Neural cell (in vitro differentiated cells): ENCODE results near the gene SETD9. TPM values are rescaled to one million over a fixed set of nuclear protein-coding genes. Genes with fewer than 3 reads are reported as not detected.

Experiments used
- H2AFZ ChIP-seq: fragments of 200-600, 300-800 bp; sonication (generic), shearing (Covaris generic); 2 replicates; pipeline ENCODE4 v1.6.0; 2014; ENCODE audit warnings: low read depth, mild to moderate bottlenecking, antibody characterized with exemption, low read length, moderate library complexity
- H3F3A ChIP-seq: fragments of 200-600 bp; shearing (Covaris generic); 2 replicates; pipeline ENCODE4 v1.6.1; 2016; ENCODE audit warnings: mild to moderate bottlenecking, moderate library complexity, mixed read lengths, antibody characterized with exemption, low read length; ENCODE audit not compliant: insufficient read depth, poor library complexity, severe bottlenecking
- H3K27ac ChIP-seq: fragments of 200-600, 300-800 bp; sonication (generic), shearing (Covaris generic); 2 replicates; pipeline ENCODE4 v1.5.1; 2014; ENCODE audit warnings: mild to moderate bottlenecking, low read length, moderate library complexity
- H3K27me3 ChIP-seq: fragments of 300-800, 200-600 bp; sonication (generic), shearing (Covaris generic); 2 replicates; pipeline ENCODE4 v1.6.0; 2014; ENCODE audit warnings: mild to moderate bottlenecking, low read depth, low read length, moderate library complexity; ENCODE audit not compliant: insufficient read depth
- H3K36me3 ChIP-seq: fragments of 300-800, 200-600 bp; sonication (generic), shearing (Covaris generic); 2 replicates; pipeline ENCODE4 v1.5.1; 2014; ENCODE audit warnings: mild to moderate bottlenecking, antibody characterized with exemption, low read length, moderate library complexity; ENCODE audit not compliant: insufficient read depth
- H3K4me2 ChIP-seq: fragments of 300-800, 200-600 bp; sonication (generic), shearing (Covaris generic); 2 replicates; pipeline ENCODE4 v1.6.0; 2014; ENCODE audit warnings: mild to moderate bottlenecking, low read length
- H3K4me3 ChIP-seq: fragments of 300-800, 200-600 bp; sonication (generic), shearing (Covaris generic); 2 replicates; pipeline ENCODE4 v1.5.1; 2014; ENCODE audit warnings: mild to moderate bottlenecking, low read length, moderate library complexity
- H3K79me2 ChIP-seq: fragments of 200-600 bp; shearing (Covaris generic); replicated peaks from 2 replicates; pipeline ENCODE4 v1.6.0; 2014; ENCODE audit warnings: mild to moderate bottlenecking, low read length, moderate library complexity; ENCODE audit not compliant: insufficient read depth
- H3K9ac ChIP-seq: fragments of 300-800, 200-600 bp; sonication (generic), shearing (Covaris generic); 2 replicates; pipeline ENCODE4 v1.6.1; 2016; ENCODE audit warnings: mild to moderate bottlenecking, low read length, mixed read lengths
- H3K9me2 ChIP-seq: fragments of 200-600 bp; shearing (Covaris generic); 2 replicates; pipeline ENCODE4 v1.6.1; 2016; ENCODE audit warnings: mild to moderate bottlenecking, low read length, mixed read lengths; ENCODE audit not compliant: insufficient read depth
- H3K9me3 ChIP-seq: fragments of 200-600, 300-800 bp; sonication (generic), shearing (Covaris generic); 2 replicates; pipeline ENCODE4 v1.6.1; 2016; ENCODE audit warnings: mild to moderate bottlenecking, mixed run types, low read length, moderate library complexity, mixed read lengths
- H4K20me1 ChIP-seq: fragments of 200-600 bp; shearing (Covaris generic); 2 replicates; pipeline ENCODE4 v1.6.1; 2016; ENCODE audit warnings: mild to moderate bottlenecking, mixed run types; ENCODE audit not compliant: insufficient read depth
- EP300 ChIP-seq: fragments of 450-650 bp; conservative IDR thresholded peaks from 2 replicates; pipeline ENCODE4 v1.6.1; 2014; ENCODE audit warnings: antibody characterized with exemption, mild to moderate bottlenecking, moderate library complexity; ENCODE audit not compliant: poor library complexity, severe bottlenecking
- EZH2 ChIP-seq: fragments of 200-600, 300-800 bp; shearing (Covaris generic), sonication (generic); IDR thresholded peaks from 2 replicates; pipeline ENCODE4 v1.6.1; 2014; ENCODE audit warnings: antibody characterized with exemption, low read length, borderline replicate concordance, mild to moderate bottlenecking; ENCODE audit not compliant: insufficient read depth, poor library complexity, severe bottlenecking
- MXI1 ChIP-seq: fragments of 450-650 bp; conservative IDR thresholded peaks from 2 replicates; pipeline ENCODE4 v1.6.1; 2014; ENCODE audit warnings: antibody characterized with exemption, mild to moderate bottlenecking; ENCODE audit not compliant: poor library complexity, severe bottlenecking
- POLR2AphosphoS5 ChIP-seq: IDR thresholded peaks from 2 replicates; pipeline ENCODE4 v1.6.1; 2012
- RAD21 ChIP-seq: fragments of 450-650 bp; conservative IDR thresholded peaks from 2 replicates; pipeline ENCODE4 v1.6.1; 2014; ENCODE audit warnings: antibody characterized with exemption, mild to moderate bottlenecking, moderate library complexity
- SMC3 ChIP-seq: fragments of 450-650 bp; conservative IDR thresholded peaks from 2 replicates; pipeline ENCODE4 v1.6.1; 2014; ENCODE audit warnings: antibody characterized with exemption, mild to moderate bottlenecking, moderate library complexity; ENCODE audit not compliant: poor library complexity
- TAF1 ChIP-seq: IDR thresholded peaks from 2 replicates; pipeline ENCODE4 v1.6.1; 2012; ENCODE audit warnings: low read depth
- polyA plus RNA-seq: library from polyadenylated mRNA; depleted of rRNA; stranded (reverse); fragments of >200 nt; gene quantifications from 2 replicates; pipeline ENCODE4 v1.2.3, GENCODE V29; 2014
- TF ChIP-seq, protein P1 (sequence below): fragments of 450-650 bp; IDR thresholded peaks from 2 replicates; pipeline ENCODE4 v1.5.1; 2014; ENCODE audit warnings: antibody characterized with exemption, mild to moderate bottlenecking, moderate library complexity; ENCODE audit not compliant: poor library complexity, severe bottlenecking
- TF ChIP-seq, protein P2 (sequence below): IDR thresholded peaks from 2 replicates; pipeline ENCODE4 v1.6.1; 2012; ENCODE audit warnings: borderline replicate concordance

Gene SETD9
- polyA plus RNA-seq, 1 donor from 2014 or later: 11.4 TPM

DNA sequence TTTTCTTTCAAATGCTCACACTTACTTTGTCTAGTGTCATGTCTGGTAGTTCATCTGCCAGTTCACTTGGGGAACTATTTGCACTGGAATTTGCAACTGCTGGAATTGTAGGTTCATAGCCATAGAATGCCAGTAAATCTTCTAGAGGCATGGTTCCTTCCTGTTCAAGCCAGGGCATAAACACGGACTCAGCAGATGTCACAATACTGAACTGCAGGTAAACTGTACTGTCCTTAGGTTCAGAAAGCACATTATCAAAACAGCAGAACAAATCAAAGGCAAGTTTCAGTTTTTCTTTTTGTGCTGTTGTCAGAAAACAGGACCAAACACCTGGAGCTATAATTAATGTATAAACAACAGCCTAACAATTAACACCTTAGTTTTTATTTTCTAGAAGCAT lies 29.5 kb downstream of the SETD9 start:
- Histone ChIP-seq H3K27me3 (no peaks in the 10 kb centered on the region), H3K9me2 (no peaks in the 10 kb centered on the region), H3K9ac (no peak overlapping the region), H3K4me2 (no peak overlapping the region), H3K79me2 (no peaks in the 10 kb centered on the region), H3K9me3 (no peaks in the 10 kb centered on the region), H3K36me3 (peaks cover 7% of the 10 kb centered on the region), H3K27ac (no peak overlapping the region), H2AFZ (no peak overlapping the region), H4K20me1 (no peaks in the 10 kb centered on the region), H3F3A (no peaks in the 10 kb centered on the region), H3K4me3 (no peak overlapping the region)
- TF ChIP-seq POLR2AphosphoS5: no peak
- TF ChIP-seq MXI1: no peak
- TF ChIP-seq EZH2: no peak
- TF ChIP-seq, protein P1, sequence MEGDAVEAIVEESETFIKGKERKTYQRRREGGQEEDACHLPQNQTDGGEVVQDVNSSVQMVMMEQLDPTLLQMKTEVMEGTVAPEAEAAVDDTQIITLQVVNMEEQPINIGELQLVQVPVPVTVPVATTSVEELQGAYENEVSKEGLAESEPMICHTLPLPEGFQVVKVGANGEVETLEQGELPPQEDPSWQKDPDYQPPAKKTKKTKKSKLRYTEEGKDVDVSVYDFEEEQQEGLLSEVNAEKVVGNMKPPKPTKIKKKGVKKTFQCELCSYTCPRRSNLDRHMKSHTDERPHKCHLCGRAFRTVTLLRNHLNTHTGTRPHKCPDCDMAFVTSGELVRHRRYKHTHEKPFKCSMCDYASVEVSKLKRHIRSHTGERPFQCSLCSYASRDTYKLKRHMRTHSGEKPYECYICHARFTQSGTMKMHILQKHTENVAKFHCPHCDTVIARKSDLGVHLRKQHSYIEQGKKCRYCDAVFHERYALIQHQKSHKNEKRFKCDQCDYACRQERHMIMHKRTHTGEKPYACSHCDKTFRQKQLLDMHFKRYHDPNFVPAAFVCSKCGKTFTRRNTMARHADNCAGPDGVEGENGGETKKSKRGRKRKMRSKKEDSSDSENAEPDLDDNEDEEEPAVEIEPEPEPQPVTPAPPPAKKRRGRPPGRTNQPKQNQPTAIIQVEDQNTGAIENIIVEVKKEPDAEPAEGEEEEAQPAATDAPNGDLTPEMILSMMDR: no peak
- TF ChIP-seq TAF1: no peak
- TF ChIP-seq EP300: no peak
- TF ChIP-seq, protein P2, sequence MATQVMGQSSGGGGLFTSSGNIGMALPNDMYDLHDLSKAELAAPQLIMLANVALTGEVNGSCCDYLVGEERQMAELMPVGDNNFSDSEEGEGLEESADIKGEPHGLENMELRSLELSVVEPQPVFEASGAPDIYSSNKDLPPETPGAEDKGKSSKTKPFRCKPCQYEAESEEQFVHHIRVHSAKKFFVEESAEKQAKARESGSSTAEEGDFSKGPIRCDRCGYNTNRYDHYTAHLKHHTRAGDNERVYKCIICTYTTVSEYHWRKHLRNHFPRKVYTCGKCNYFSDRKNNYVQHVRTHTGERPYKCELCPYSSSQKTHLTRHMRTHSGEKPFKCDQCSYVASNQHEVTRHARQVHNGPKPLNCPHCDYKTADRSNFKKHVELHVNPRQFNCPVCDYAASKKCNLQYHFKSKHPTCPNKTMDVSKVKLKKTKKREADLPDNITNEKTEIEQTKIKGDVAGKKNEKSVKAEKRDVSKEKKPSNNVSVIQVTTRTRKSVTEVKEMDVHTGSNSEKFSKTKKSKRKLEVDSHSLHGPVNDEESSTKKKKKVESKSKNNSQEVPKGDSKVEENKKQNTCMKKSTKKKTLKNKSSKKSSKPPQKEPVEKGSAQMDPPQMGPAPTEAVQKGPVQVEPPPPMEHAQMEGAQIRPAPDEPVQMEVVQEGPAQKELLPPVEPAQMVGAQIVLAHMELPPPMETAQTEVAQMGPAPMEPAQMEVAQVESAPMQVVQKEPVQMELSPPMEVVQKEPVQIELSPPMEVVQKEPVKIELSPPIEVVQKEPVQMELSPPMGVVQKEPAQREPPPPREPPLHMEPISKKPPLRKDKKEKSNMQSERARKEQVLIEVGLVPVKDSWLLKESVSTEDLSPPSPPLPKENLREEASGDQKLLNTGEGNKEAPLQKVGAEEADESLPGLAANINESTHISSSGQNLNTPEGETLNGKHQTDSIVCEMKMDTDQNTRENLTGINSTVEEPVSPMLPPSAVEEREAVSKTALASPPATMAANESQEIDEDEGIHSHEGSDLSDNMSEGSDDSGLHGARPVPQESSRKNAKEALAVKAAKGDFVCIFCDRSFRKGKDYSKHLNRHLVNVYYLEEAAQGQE: no peak
- TF ChIP-seq SMC3: no peak
- TF ChIP-seq RAD21: no peak

DNA sequence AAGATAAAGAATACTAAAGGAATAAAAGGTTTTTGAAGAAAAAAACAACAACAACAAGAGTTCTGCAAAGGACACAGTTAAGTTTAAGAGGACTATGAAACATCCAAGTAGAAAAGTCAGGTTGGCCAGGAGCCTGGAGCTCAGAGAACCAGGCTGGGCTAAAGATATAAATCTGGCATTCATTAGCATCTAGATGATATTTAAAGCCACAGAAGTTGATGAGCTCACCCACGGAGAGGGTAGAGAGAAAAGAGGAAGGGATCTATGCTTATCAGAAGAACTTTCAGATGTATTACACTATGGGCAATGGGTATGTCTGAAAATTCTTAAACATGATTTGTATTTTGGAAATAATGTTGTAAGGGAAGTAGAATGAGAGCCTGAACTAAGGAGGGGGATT lies 32.6 kb downstream of the SETD9 start:
- Histone ChIP-seq H3K79me2 (no peaks in the 10 kb centered on the region), H3K4me3 (no peak overlapping the region), H3K9ac (no peak overlapping the region), H3K9me3 (no peaks in the 10 kb centered on the region), H2AFZ (no peak overlapping the region), H3K27ac (no peak overlapping the region), H3K4me2 (no peak overlapping the region), H3F3A (no peaks in the 10 kb centered on the region), H4K20me1 (no peaks in the 10 kb centered on the region), H3K27me3 (no peaks in the 10 kb centered on the region), H3K36me3 (peaks cover 7% of the 10 kb centered on the region), H3K9me2 (no peaks in the 10 kb centered on the region)
- TF ChIP-seq, protein P1: no peak
- no peak for TF ChIP-seq TAF1
- TF ChIP-seq, protein P2: no peak
- TF ChIP-seq SMC3: no peak
- TF ChIP-seq MXI1: no peak
- TF ChIP-seq EZH2: no peak
- no peak for TF ChIP-seq EP300
- TF ChIP-seq RAD21: no peak
